Measurements from ENCODE around the gene NAALADL2. TPM values are rescaled to one million over a fixed set of nuclear protein-coding genes. Genes with fewer than 3 reads are reported as not detected.
A peak's percentile ranks its signal among the peaks of the same experiment; 100 is the strongest.

The NAALADL2 gene
- total and polyA plus RNA-seq, 2 donors (not counting 1 experiment from before 2014, with no cell fraction given) = 8.8 to 11.6 TPM

DNA sequence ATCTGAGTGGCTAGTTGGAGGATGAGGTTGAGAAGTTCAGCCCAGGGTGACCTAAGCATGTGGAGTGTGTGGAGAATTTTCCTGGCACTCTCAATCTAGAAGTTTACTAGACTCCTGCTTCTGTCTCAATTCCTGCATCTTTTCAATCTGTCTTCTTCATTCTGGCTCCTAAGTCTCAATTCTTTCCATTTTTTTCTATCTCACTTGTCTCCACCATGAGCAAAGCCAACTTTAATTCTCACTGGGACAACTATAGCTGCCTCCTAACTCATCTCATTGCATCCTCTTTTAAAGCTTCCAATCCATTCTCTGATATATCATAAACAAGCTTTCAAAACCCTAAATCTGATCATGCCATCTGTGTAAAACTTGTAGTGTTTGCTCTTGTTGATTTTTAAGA is 569.3 kb downstream of the NAALADL2 start:
- no peaks in the 10 kb centered on the region for H3K9me3 ChIP-seq (ENCODE audit: control insufficient read depth, insufficient read depth, low read depth, low read length)
- no peak overlapping the region for H2AFZ ChIP-seq (ENCODE audit: low read length)
- no peak for DNase-seq (ENCODE audit: low read depth in 2 of 2)
- no peaks in the 10 kb centered on the region for H3K27me3 ChIP-seq (ENCODE audit: control insufficient read depth, insufficient read depth, low read length)
- H3K27ac ChIP-seq (ENCODE audit: insufficient read depth, low read length) = no peak overlapping the region
- no peak overlapping the region for H3K9ac ChIP-seq (ENCODE audit: insufficient read depth, low read length)
- H3K79me2 ChIP-seq (ENCODE audit: control insufficient read depth, insufficient read depth, low read length) = no peaks in the 10 kb centered on the region
- TF ChIP-seq CTCF (conservative IDR thresholded peaks at IDR 0.05 in 1 of 2, IDR thresholded peaks at IDR 0.05 in 1 of 2; ENCODE audit: low read depth in 1 of 2, low read length in 2 of 2) = no peak
- TF ChIP-seq EZH2 (IDR thresholded peaks at IDR 0.05; ENCODE audit: low read length, missing control alignments) = no peak
- H3K4me1 ChIP-seq (ENCODE audit: control insufficient read depth, extremely low read depth, insufficient read depth, low read length) = no peaks in the 10 kb centered on the region
- H3K36me3 ChIP-seq (ENCODE audit: control insufficient read depth, insufficient read depth, low read length) = no peaks in the 10 kb centered on the region
- H4K20me1 ChIP-seq (ENCODE audit: control insufficient read depth, extremely low read depth, insufficient read depth, low read length) = no peaks in the 10 kb centered on the region
- no peak overlapping the region for H3K4me3 ChIP-seq (replicated peaks in 1 of 4; ENCODE audit: control extremely low read depth in 1 of 4, insufficient read depth in 1 of 4, low read depth in 3 of 4, low read length in 4 of 4)
- H3K4me2 ChIP-seq (ENCODE audit: extremely low read depth, insufficient read depth, low read length) = no peak overlapping the region

- no peak for TF ChIP-seq CTCF (conservative IDR thresholded peaks at IDR 0.05 in 1 of 2, IDR thresholded peaks at IDR 0.05 in 1 of 2; ENCODE audit: low read depth in 1 of 2, low read length in 2 of 2)
- TF ChIP-seq EZH2 (IDR thresholded peaks at IDR 0.05; ENCODE audit: low read length, missing control alignments) = no peak
- Histone ChIP-seq H3K9me3 (ENCODE audit: control insufficient read depth, insufficient read depth, low read depth, low read length) (no peaks in the 10 kb centered on the region), H3K27me3 (ENCODE audit: control insufficient read depth, insufficient read depth, low read length) (no peaks in the 10 kb centered on the region), H3K4me2 (ENCODE audit: extremely low read depth, insufficient read depth, low read length) (no peak overlapping the region), H2AFZ (ENCODE audit: low read length) (no peak overlapping the region), H3K9ac (ENCODE audit: insufficient read depth, low read length) (no peak overlapping the region), H3K79me2 (ENCODE audit: control insufficient read depth, insufficient read depth, low read length) (no peaks in the 10 kb centered on the region), H3K4me3 (replicated peaks in 1 of 4; ENCODE audit: control extremely low read depth in 1 of 4, insufficient read depth in 1 of 4, low read depth in 3 of 4, low read length in 4 of 4) (no peak overlapping the region), H3K36me3 (ENCODE audit: control insufficient read depth, insufficient read depth, low read length) (no peaks in the 10 kb centered on the region), H4K20me1 (ENCODE audit: control insufficient read depth, extremely low read depth, insufficient read depth, low read length) (no peaks in the 10 kb centered on the region), H3K27ac (ENCODE audit: insufficient read depth, low read length) (no peak overlapping the region), H3K4me1 (ENCODE audit: control insufficient read depth, extremely low read depth, insufficient read depth, low read length) (no peaks in the 10 kb centered on the region)
- DNase-seq (ENCODE audit: low read depth in 2 of 2) = peak in 1 of 2 donors; percentile 91
Measured at GRCh38 chr3:175430983-175431773, 572.0 kb downstream of the NAALADL2 start.

GRCh38 chr3:175432376-175433025 is 573.4 kb downstream of the NAALADL2 start:
- DNase-seq (ENCODE audit: low read depth in 2 of 2) = peak; percentile 53 to 78
- Histone ChIP-seq H3K27ac (ENCODE audit: insufficient read depth, low read length) (peak overlapping the region; percentile 64), H3K36me3 (ENCODE audit: control insufficient read depth, insufficient read depth, low read length) (no peaks in the 10 kb centered on the region), H3K79me2 (ENCODE audit: control insufficient read depth, insufficient read depth, low read length) (no peaks in the 10 kb centered on the region), H3K27me3 (ENCODE audit: control insufficient read depth, insufficient read depth, low read length) (no peaks in the 10 kb centered on the region), H3K4me3 (replicated peaks in 1 of 4; ENCODE audit: control extremely low read depth in 1 of 4, insufficient read depth in 1 of 4, low read depth in 3 of 4, low read length in 4 of 4) (no peak overlapping the region), H3K9me3 (ENCODE audit: control insufficient read depth, insufficient read depth, low read depth, low read length) (no peaks in the 10 kb centered on the region), H2AFZ (ENCODE audit: low read length) (no peak overlapping the region), H3K4me2 (ENCODE audit: extremely low read depth, insufficient read depth, low read length) (no peak overlapping the region), H3K4me1 (ENCODE audit: control insufficient read depth, extremely low read depth, insufficient read depth, low read length) (no peaks in the 10 kb centered on the region), H4K20me1 (ENCODE audit: control insufficient read depth, extremely low read depth, insufficient read depth, low read length) (no peaks in the 10 kb centered on the region), H3K9ac (ENCODE audit: insufficient read depth, low read length) (no peak overlapping the region)
- TF ChIP-seq CTCF (conservative IDR thresholded peaks at IDR 0.05 in 1 of 2, IDR thresholded peaks at IDR 0.05 in 1 of 2; ENCODE audit: low read depth in 1 of 2, low read length in 2 of 2) = no peak
- TF ChIP-seq EZH2 (IDR thresholded peaks at IDR 0.05; ENCODE audit: low read length, missing control alignments) = no peak
